Measurements from ENCODE around the gene TBC1D32. TPM values are rescaled to one million over a fixed set of nuclear protein-coding genes. Genes with fewer than 3 reads are reported as not detected.
"Not testable (repeated sequence)": the region's sequence is repeated elsewhere in the genome, so short reads cannot be mapped to it uniquely, and the experiment has no call there.

The TBC1D32 gene
- total RNA-seq, 2 donors from 2014 or later, result 4.3 to 5.5 TPM

GRCh38 chr6:121235386-121235785, 98.9 kb downstream of the TBC1D32 start:
- TF ChIP-seq CTCF (IDR thresholded peaks at IDR 0.05), result no peak
- no peaks in the 10 kb centered on the region for H3K36me3 ChIP-seq
- no peak overlapping the region for H3K4me3 ChIP-seq
- no peaks in the 10 kb centered on the region for H3K9me3 ChIP-seq
- no peak for DNase-seq (ENCODE audit: low spot score)
- H3K27me3 ChIP-seq, result no peaks in the 10 kb centered on the region
- H3K4me1 ChIP-seq, result no peaks in the 10 kb centered on the region
- H3K27ac ChIP-seq, result no peak overlapping the region

DNA sequence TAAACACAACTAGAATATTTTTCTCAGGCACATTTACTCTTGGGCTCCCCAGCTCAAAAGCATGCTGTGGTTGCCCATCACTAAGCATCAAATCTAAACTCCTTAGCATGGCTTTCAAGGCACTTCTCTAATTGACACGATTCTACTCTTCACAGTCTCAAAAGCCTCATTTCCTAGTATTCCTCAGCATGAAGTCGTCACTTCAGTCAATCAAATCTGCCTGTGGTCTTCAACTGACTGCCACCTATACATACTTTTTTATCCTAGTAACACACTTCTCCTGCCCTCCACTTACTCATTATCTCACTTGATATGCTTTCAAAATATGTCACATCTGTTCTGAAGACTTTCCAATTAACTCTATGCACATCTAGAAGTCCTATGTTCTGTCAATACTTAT, 110.3 kb downstream of the TBC1D32 start:
- no peak overlapping the region for H3K4me3 ChIP-seq
- no peaks in the 10 kb centered on the region for H3K4me1 ChIP-seq
- DNase-seq (ENCODE audit: low spot score), result no peak
- H3K36me3 ChIP-seq, result no peaks in the 10 kb centered on the region
- no peaks in the 10 kb centered on the region for H3K27me3 ChIP-seq
- H3K27ac ChIP-seq, result no peak overlapping the region
- TF ChIP-seq CTCF (IDR thresholded peaks at IDR 0.05), result no peak
- H3K9me3 ChIP-seq, result no peaks in the 10 kb centered on the region

GRCh38 chr6:121223212-121223611, 111.1 kb downstream of the TBC1D32 start:
- no peak for DNase-seq (ENCODE audit: low spot score)

DNA sequence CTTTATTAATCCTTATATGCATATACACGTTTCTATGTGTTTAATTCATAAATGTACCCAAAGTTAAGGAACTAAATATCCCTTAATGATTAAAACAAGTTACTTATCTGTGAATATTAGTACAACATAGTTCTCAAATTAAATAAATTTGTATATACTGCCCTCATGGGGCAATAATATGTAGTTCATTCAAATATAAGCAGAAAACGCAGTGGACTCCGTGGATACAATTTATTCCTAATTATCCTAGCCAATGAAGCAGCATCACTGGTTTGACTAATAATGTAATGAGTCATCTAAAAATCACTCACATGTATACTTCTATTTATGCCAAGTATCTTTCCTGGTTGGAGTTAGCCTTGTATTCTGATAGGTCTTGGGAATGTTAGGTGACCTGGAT, 111.6 kb downstream of the TBC1D32 start:
- no peaks in the 10 kb centered on the region for H3K36me3 ChIP-seq

More at GRCh38 chr6:121223212-121223611, 111.1 kb downstream of the TBC1D32 start:
- H3K27me3 ChIP-seq, result no peaks in the 10 kb centered on the region
- no peaks in the 10 kb centered on the region for H3K36me3 ChIP-seq
- no peak overlapping the region for H3K4me3 ChIP-seq
- no peaks in the 10 kb centered on the region for H3K9me3 ChIP-seq
- no peak overlapping the region for H3K27ac ChIP-seq
- no peak for TF ChIP-seq CTCF (IDR thresholded peaks at IDR 0.05)
- H3K4me1 ChIP-seq, result no peaks in the 10 kb centered on the region

GRCh38 chr6:121216928-121217327, 117.4 kb downstream of the TBC1D32 start:
- TF ChIP-seq CTCF (IDR thresholded peaks at IDR 0.05), result no peak
- no peak overlapping the region for H3K27ac ChIP-seq
- H3K4me1 ChIP-seq, result no peaks in the 10 kb centered on the region
- DNase-seq (ENCODE audit: low spot score), result no peak
- H3K36me3 ChIP-seq, result no peaks in the 10 kb centered on the region
- no peaks in the 10 kb centered on the region for H3K27me3 ChIP-seq
- H3K4me3 ChIP-seq, result no peak overlapping the region
- peaks cover 0 to 17% of the 10 kb centered on the region in 2 donors for H3K9me3 ChIP-seq

More for the DNA sequence above, 111.6 kb downstream of the TBC1D32 start:
- TF ChIP-seq CTCF (IDR thresholded peaks at IDR 0.05), result no peak
- H3K4me3 ChIP-seq, result no peak overlapping the region
- DNase-seq (ENCODE audit: low spot score), result no peak
- H3K4me1 ChIP-seq, result no peaks in the 10 kb centered on the region
- no peaks in the 10 kb centered on the region for H3K27me3 ChIP-seq
- H3K9me3 ChIP-seq, result no peaks in the 10 kb centered on the region
- H3K27ac ChIP-seq, result no peak overlapping the region

DNA sequence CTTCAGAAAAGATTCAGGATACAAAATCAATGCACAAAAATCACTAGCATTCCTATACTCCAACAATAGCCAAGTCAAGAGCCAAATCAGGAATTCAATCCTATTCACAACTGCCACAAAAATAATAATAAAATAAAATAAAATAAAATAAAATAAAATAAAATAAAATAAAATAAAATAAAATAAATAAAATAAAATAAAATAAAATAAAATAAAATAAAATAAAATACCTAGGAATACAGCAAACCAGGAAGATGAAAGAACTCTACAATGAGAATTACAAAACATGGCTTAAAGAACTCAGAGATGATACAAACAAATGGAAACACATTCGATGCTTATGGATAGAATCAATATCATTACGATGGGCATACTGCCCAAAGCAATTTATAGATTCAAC, 120.9 kb downstream of the TBC1D32 start:
- not testable (repeated sequence) for H3K4me3 ChIP-seq; H3K36me3 ChIP-seq; H3K4me1 ChIP-seq; H3K27me3 ChIP-seq; H3K27ac ChIP-seq; DNase-seq (ENCODE audit: low spot score)
- H3K9me3 ChIP-seq, result peaks cover 0 to 17% of the 10 kb centered on the region in 2 donors
